Measurements from ENCODE around the gene SPINK13.
"Not testable (repeated sequence)": the region's sequence is repeated elsewhere in the genome, so short reads cannot be mapped to it uniquely, and the experiment has no call there.

The SPINK13 gene

GRCh38 chr5:148312153-148312552, 43.6 kb downstream of the SPINK13 start, which contains the start of gene SPINK7:
TSS of gene SPINK7 (plus strand) at chr5:148312423. CDS start at chr5:148312484, 61 bp downstream.
- DNase-seq (ENCODE audit: low spot score), result no peak

DNA sequence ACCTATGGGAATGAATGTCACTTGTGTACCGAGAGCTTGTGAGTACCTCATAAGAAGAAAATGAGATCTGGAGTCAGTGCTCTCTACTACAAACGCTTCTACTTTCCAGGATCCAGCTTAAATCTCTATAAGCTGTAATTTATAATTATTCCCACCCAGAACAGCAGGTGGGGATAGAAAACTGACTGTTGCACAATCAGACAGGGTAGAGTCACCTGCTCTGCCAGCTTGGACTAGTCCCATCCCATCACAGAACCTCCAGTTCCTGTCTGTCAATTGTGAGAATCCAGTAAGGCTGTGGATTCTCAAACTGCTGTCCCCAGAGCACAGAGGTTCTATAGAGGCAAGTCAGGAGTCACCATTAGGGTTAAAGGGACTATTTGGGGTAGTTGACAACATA, 45.6 kb downstream of the SPINK13 start:
- DNase-seq (ENCODE audit: low spot score), result no peak

DNA sequence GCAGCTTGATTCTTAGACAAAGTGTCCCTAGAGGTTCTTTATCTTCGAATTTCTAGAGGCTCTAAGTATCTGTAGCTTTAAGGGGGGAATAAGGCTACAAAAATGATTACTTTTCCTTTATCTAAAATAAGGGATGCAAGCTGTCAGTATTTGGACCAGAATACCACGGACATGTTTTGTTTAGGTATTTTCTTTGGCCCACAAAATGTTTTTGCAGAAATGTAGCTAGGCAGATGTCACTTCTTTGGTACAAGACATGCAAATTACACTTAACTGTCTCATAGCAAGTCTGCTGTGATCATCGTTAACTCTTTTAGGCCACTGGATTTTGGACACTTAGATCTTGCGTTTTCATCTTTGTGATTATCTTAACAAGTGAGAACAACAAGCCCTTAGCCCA, 46.1 kb downstream of the SPINK13 start:
- DNase-seq (ENCODE audit: low spot score), result no peak

DNA sequence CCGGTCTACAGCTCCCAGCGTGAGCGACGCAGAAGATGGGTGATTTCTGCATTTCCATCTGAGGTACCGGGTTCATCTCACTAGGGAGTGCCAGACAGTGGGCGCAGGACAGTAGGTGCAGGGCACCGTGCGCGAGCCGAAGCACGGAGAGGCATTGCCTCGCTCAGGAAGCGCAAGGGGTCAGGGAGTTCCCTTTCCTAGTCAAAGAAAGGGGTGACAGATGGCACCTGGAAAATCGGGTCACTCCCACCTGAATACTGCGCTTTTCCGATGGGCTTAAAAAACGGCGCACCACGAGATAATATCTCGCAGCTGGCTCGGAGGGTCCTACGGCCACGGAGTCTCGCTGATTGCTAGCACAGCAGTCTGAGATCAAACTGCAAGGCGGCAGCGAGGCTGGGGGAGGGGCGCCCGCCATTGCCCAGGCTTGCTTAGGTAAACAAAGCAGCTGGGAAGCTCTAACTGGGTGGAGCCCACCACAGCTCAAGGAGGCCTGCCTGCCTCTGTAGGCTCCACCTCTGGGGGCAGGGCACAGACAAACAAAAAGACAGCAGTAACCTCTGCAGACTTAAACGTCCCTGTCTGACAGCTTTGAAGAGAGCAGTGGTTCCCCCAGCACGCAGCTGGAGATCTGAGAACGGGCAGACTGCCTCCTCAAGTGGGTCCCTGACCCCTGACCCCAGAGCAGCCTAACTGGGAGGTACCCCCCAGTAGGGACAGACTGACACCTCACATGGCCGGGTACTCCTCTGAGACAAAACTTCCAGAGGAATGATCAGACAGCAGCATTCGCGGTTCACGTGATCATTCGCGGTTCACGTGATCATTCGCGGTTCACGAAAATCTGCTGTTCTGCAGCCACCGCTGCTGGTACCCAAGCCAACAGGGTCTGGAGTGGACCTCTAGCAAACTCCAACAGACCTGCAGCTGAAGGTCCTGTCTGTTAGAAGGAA, 51.7 kb downstream of the SPINK13 start:
- not testable (repeated sequence) for DNase-seq (ENCODE audit: low spot score)

DNA sequence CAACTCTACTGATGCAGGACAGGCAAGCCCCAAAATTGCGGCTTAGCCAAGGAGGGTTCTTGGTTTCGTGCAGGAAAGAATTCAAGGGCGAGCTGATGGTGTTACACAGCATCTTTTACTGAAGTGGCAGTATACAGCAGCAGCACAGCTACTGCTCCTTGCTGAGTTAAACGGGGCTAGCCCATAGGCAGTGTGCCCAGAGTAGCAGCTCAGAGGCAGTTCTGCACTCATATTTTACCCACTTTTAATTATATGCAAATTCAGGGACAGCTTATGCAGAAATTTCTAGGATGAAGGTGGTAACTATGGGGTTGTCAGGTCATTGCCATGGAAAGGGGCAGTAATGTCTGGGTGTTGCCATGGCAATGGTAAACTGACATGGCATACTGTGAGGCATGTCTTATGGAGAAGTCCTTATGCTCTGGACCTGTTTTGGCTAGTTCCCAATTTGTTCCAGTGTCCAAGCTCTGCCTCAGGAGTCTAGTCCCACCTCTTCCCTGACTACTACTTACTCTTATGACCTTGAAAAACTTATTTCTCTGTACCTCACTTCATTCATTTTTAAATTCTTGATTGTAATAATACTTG, 64.8 kb downstream of the SPINK13 start:
- DNase-seq (ENCODE audit: low spot score), result no peak

GRCh38 chr5:148335259-148335658, 66.7 kb downstream of the SPINK13 start, which contains the start of gene SPINK9:
TSS of gene SPINK9 (plus strand) at chr5:148335559. CDS start at chr5:148335614, 55 bp downstream.
- no peak for DNase-seq (ENCODE audit: low spot score)

Measured in CD4-positive, alpha-beta T cell treated with Interleukin-2 at 100 ng/mL for 4 hours (primary cell).